SU-DHL-6 (cell line): ENCODE data around the gene CXCR3.

Experiments
- H2AFZ ChIP-seq: fragments of 200-600 bp; sonication (generic); 2 replicates; pipeline ENCODE4 v1.6.1; 2014; ENCODE audit warnings: low read depth, mild to moderate bottlenecking, moderate library complexity, mixed read lengths, antibody characterized with exemption, low read length; ENCODE audit not compliant: severe bottlenecking
- H3F3A ChIP-seq: fragments of 200-600 bp; shearing (Covaris generic); 2 replicates; pipeline ENCODE4 v1.6.0; 2016; ENCODE audit warnings: antibody characterized with exemption, mild to moderate bottlenecking; ENCODE audit not compliant: insufficient read depth
- H3K27ac ChIP-seq: fragments of 200-600 bp; sonication (generic); 2 replicates; pipeline ENCODE4 v1.5.1; 2016; ENCODE audit warnings: low read depth, mild to moderate bottlenecking, low read length, moderate library complexity, mixed read lengths
- H3K27me3 ChIP-seq: fragments of 200-600 bp; sonication (generic), shearing (Covaris generic); 2 replicates; pipeline ENCODE4 v1.6.0; 2014; ENCODE audit warnings: mild to moderate bottlenecking, low read length
- H3K36me3 ChIP-seq: fragments of 200-600 bp; sonication (generic); 2 replicates; pipeline ENCODE4 v1.6.1; 2014; ENCODE audit warnings: mild to moderate bottlenecking, low read length, mixed read lengths
- H3K4me2 ChIP-seq: fragments of 300-600, 200-600 bp; shearing (Covaris generic), sonication (generic); 2 replicates; pipeline ENCODE4 v1.6.0; 2014; ENCODE audit warnings: low read length, low read depth, mild to moderate bottlenecking; ENCODE audit not compliant: poor library complexity, severe bottlenecking
- H3K4me3 ChIP-seq: fragments of 200-600 bp; sonication (generic); 2 replicates; pipeline ENCODE4 v1.5.1; 2014; ENCODE audit warnings: antibody characterized with exemption, low read length, mild to moderate bottlenecking, mixed read lengths; ENCODE audit not compliant: insufficient read depth, poor library complexity, severe bottlenecking
- H3K79me2 ChIP-seq: fragments of 200-600 bp; sonication (generic); 2 replicates; pipeline ENCODE4 v1.6.1; 2014; ENCODE audit warnings: mild to moderate bottlenecking, low read length, moderate library complexity; ENCODE audit not compliant: insufficient read depth
- H3K9ac ChIP-seq: fragments of 200-600 bp; sonication (generic); 2 replicates; pipeline ENCODE4 v1.7.0; 2014; ENCODE audit warnings: mild to moderate bottlenecking, low read length
- H3K9me2 ChIP-seq: fragments of 200-600 bp; sonication (generic); replicated peaks from 2 replicates; pipeline ENCODE4 v1.6.1; 2014; ENCODE audit warnings: low read length; ENCODE audit not compliant: insufficient read depth
- H3K9me3 ChIP-seq: fragments of 200-600 bp; sonication (generic); 2 replicates; pipeline ENCODE4 v1.6.1; 2014; ENCODE audit warnings: low read length, mixed read lengths; ENCODE audit not compliant: insufficient read depth
- H4K20me1 ChIP-seq: fragments of 200-600 bp; sonication (generic); 2 replicates; pipeline ENCODE4 v1.6.1; 2014; ENCODE audit warnings: low read depth, mild to moderate bottlenecking, antibody characterized with exemption, low read length, moderate library complexity, mixed read lengths
- EZH2phosphoT487 ChIP-seq: fragments of 200-600 bp; sonication (generic), shearing (Covaris generic); conservative IDR thresholded peaks from 2 replicates; pipeline ENCODE4 v1.6.1; 2018; ENCODE audit warnings: mild to moderate bottlenecking, antibody characterized with exemption, low read length, moderate library complexity, mixed read lengths
- TF ChIP-seq, protein P1 (sequence below): fragments of 200-600 bp; sonication (generic); IDR thresholded peaks from one replicate; pipeline ENCODE4 v1.5.1; 2017; ENCODE audit warnings: antibody characterized with exemption, mild to moderate bottlenecking, low read length, moderate library complexity; ENCODE audit not compliant: insufficient read depth, poor library complexity, severe bottlenecking

The CXCR3 gene

GRCh38 chrX:71604796-71605568 lies 13.3 kb downstream of the CXCR3 start:
- Histone ChIP-seq H3K9me3 (no peaks in the 10 kb centered on the region), H3K9ac (no peak overlapping the region), H3K4me3 (no peak overlapping the region), H3F3A (no peaks in the 10 kb centered on the region), H3K9me2 (no peaks in the 10 kb centered on the region), H3K36me3 (no peaks in the 10 kb centered on the region), H3K79me2 (no peaks in the 10 kb centered on the region), H3K27ac (no peak overlapping the region), H3K27me3 (no peaks in the 10 kb centered on the region), H3K4me2 (no peak overlapping the region), H4K20me1 (no peaks in the 10 kb centered on the region), H2AFZ (no peak overlapping the region)
- TF ChIP-seq EZH2phosphoT487, result no peak
- TF ChIP-seq, protein P1, sequence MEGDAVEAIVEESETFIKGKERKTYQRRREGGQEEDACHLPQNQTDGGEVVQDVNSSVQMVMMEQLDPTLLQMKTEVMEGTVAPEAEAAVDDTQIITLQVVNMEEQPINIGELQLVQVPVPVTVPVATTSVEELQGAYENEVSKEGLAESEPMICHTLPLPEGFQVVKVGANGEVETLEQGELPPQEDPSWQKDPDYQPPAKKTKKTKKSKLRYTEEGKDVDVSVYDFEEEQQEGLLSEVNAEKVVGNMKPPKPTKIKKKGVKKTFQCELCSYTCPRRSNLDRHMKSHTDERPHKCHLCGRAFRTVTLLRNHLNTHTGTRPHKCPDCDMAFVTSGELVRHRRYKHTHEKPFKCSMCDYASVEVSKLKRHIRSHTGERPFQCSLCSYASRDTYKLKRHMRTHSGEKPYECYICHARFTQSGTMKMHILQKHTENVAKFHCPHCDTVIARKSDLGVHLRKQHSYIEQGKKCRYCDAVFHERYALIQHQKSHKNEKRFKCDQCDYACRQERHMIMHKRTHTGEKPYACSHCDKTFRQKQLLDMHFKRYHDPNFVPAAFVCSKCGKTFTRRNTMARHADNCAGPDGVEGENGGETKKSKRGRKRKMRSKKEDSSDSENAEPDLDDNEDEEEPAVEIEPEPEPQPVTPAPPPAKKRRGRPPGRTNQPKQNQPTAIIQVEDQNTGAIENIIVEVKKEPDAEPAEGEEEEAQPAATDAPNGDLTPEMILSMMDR, result no peak

GRCh38 chrX:71604141-71604540 lies 14.2 kb downstream of the CXCR3 start:
- Histone ChIP-seq H3K9me2 (no peaks in the 10 kb centered on the region), H3K4me3 (no peak overlapping the region), H3K9ac (no peak overlapping the region), H3K27me3 (no peaks in the 10 kb centered on the region), H3K9me3 (no peaks in the 10 kb centered on the region), H3K36me3 (no peaks in the 10 kb centered on the region), H3F3A (no peaks in the 10 kb centered on the region), H2AFZ (no peak overlapping the region), H4K20me1 (no peaks in the 10 kb centered on the region), H3K27ac (no peak overlapping the region), H3K79me2 (no peaks in the 10 kb centered on the region), H3K4me2 (no peak overlapping the region)
- TF ChIP-seq, protein P1, result no peak
- TF ChIP-seq EZH2phosphoT487, result no peak

DNA sequence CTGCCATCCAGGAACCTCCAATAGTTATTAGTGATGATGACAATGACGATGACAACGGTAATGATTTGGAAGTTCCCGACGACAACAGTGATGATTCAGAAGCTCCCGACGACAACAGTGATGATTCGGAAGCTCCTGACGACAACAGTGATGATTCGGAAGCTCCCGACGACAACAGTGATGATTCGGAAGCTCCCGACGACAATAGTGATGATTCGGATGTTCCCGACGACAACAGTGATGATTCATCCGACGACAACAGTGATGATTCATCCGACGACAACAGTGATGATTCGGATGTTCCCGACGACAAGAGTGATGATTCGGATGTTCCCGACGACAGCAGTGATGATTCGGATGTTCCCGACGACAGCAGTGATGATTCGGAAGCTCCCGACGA lies 14.7 kb downstream of the CXCR3 start:
- H3K4me3 ChIP-seq, result no peak overlapping the region
- H4K20me1 ChIP-seq, result no peaks in the 10 kb centered on the region
- no peaks in the 10 kb centered on the region for H3K79me2 ChIP-seq
- no peak overlapping the region for H2AFZ ChIP-seq
- H3K27ac ChIP-seq, result no peak overlapping the region
- no peaks in the 10 kb centered on the region for H3K9me2 ChIP-seq
- no peaks in the 10 kb centered on the region for H3K36me3 ChIP-seq
- no peaks in the 10 kb centered on the region for H3K27me3 ChIP-seq
- H3K4me2 ChIP-seq, result no peak overlapping the region
- no peak for TF ChIP-seq EZH2phosphoT487
- TF ChIP-seq, protein P1, result no peak
- H3F3A ChIP-seq, result no peaks in the 10 kb centered on the region
- H3K9me3 ChIP-seq, result no peaks in the 10 kb centered on the region
- H3K9ac ChIP-seq, result no peak overlapping the region
